Thoracic aorta (tissue), 2 donors: ENCODE measurements around the gene FTO. TPM values are rescaled to one million over a fixed set of nuclear protein-coding genes. Genes with fewer than 3 reads are reported as not detected.

Experiments
- ATAC-seq: fragments of 150-250 bp; one replicate; pipeline ENCODE4 v1.8.0; 2017; ENCODE audit warnings: low read depth; ENCODE audit not compliant: insufficient number of reproducible peaks, low FRiP score
- DNase-seq: peaks from one replicate; pipeline ENCODE4 v3.0.0-alpha.2; 2020; ENCODE audit warnings: low spot score
- H3K27ac ChIP-seq, 2 donors: fragments of 200-600 bp; sonication (generic); 1 replicate in 1 of 2; 2 replicates in 1 of 2; pipeline ENCODE4 v1.5.1; 2016; ENCODE audit warnings: mild to moderate bottlenecking in 2 of 2, moderate library complexity in 2 of 2
- H3K27me3 ChIP-seq: fragments of 200-600 bp; sonication (generic); replicated peaks from 2 replicates; pipeline ENCODE4 v1.6.0; 2016; ENCODE audit warnings: mild to moderate bottlenecking; ENCODE audit not compliant: insufficient read depth
- H3K36me3 ChIP-seq: fragments of 200-600 bp; sonication (generic); one replicate; pipeline ENCODE4 v1.5.1; 2016
- H3K4me1 ChIP-seq, 2 donors: fragments of 200-600 bp; sonication (generic); 1 replicate in 1 of 2; 2 replicates in 1 of 2; pipeline versions ENCODE4 v1.5.1 to v1.6.0; 2016; ENCODE audit warnings: low read depth in 2 of 2, mild to moderate bottlenecking in 1 of 2; ENCODE audit not compliant: control insufficient read depth in 1 of 2
- H3K4me3 ChIP-seq: fragments of 200-600 bp; sonication (generic); 2 replicates; pipeline ENCODE4 v1.5.1; 2016; ENCODE audit warnings: mild to moderate bottlenecking
- H3K9me3 ChIP-seq: fragments of 200-600 bp; sonication (generic); 2 replicates; pipeline ENCODE4 v1.5.1; 2016
- CTCF ChIP-seq: fragments of 200-600 bp; sonication (generic); IDR thresholded peaks from one replicate; pipeline ENCODE4 v1.5.1; 2019; ENCODE audit warnings: antibody characterized with exemption
- total RNA-seq, 2 donors: library from RNA; depleted of rRNA; stranded (reverse); fragments of >200 nt; gene quantifications; one replicate each; pipeline versions ENCODE4 v1.1.0 to v1.2.3, GENCODE V29; 2016

Gene FTO
- total RNA-seq, 2 donors from 2014 or later = 99.6 to 103 TPM

GRCh38 chr16:53945996-53946395, 242.0 kb downstream of the FTO start:
- no peak for ATAC-seq
- TF ChIP-seq CTCF = no peak
- H3K4me1 ChIP-seq = no peaks in the 10 kb centered on the region

GRCh38 chr16:53946746-53947386, 242.9 kb downstream of the FTO start:
- Histone ChIP-seq H3K4me3 (no peak overlapping the region), H3K9me3 (no peaks in the 10 kb centered on the region), H3K27ac (no peak overlapping the region), H3K36me3 (no peaks in the 10 kb centered on the region), H3K4me1 (peaks cover 0 to 1% of the 10 kb centered on the region in 2 donors), H3K27me3 (no peaks in the 10 kb centered on the region)
- no peak for DNase-seq
- no peak for TF ChIP-seq CTCF
- ATAC-seq = no peak

More at GRCh38 chr16:53945996-53946395, 242.0 kb downstream of the FTO start:
- Histone ChIP-seq H3K36me3 (no peaks in the 10 kb centered on the region), H3K27me3 (no peaks in the 10 kb centered on the region), H3K27ac (no peak overlapping the region), H3K4me3 (no peak overlapping the region), H3K9me3 (no peaks in the 10 kb centered on the region)
- no peak for DNase-seq

- no peaks in the 10 kb centered on the region for H3K9me3 ChIP-seq
- no peaks in the 10 kb centered on the region for H3K27me3 ChIP-seq
- TF ChIP-seq CTCF = no peak
- peaks cover 5 to 9% of the 10 kb centered on the region in 2 donors for H3K4me1 ChIP-seq
- H3K27ac ChIP-seq = no peak overlapping the region
- DNase-seq = no peak
- ATAC-seq = no peak
- H3K4me3 ChIP-seq = no peak overlapping the region
- H3K36me3 ChIP-seq = no peaks in the 10 kb centered on the region
These were observed 243.7 kb downstream of the FTO start for GRCh38 chr16:53947642-53948041.

GRCh38 chr16:53948326-53948725, 244.4 kb downstream of the FTO start:
- Histone ChIP-seq H3K27ac (no peak overlapping the region), H3K4me1 (peaks cover 5 to 16% of the 10 kb centered on the region in 2 donors), H3K4me3 (no peak overlapping the region), H3K36me3 (no peaks in the 10 kb centered on the region), H3K27me3 (no peaks in the 10 kb centered on the region), H3K9me3 (no peaks in the 10 kb centered on the region)
- no peak for DNase-seq
- TF ChIP-seq CTCF = no peak
- no peak for ATAC-seq

- H3K4me1 ChIP-seq = peaks cover 5 to 16% of the 10 kb centered on the region in 2 donors
- H3K36me3 ChIP-seq = no peaks in the 10 kb centered on the region
- DNase-seq (no peak), ATAC-seq (no peak)
- no peak overlapping the region for H3K27ac ChIP-seq
- H3K9me3 ChIP-seq = no peaks in the 10 kb centered on the region
- no peak for TF ChIP-seq CTCF
- H3K27me3 ChIP-seq = no peaks in the 10 kb centered on the region
- no peak overlapping the region for H3K4me3 ChIP-seq
These were observed 244.9 kb downstream of the FTO start for GRCh38 chr16:53948734-53949430.
